Naive thymus-derived CD4-positive, alpha-beta T cell (primary cell): ENCODE results near the gene DSCAM. TPM values are rescaled to one million over a fixed set of nuclear protein-coding genes. Genes with fewer than 3 reads are reported as not detected.
A peak's percentile ranks its signal among the peaks of the same experiment; 100 is the strongest.

Source experiments
- ATAC-seq: fragments of 150-1000 bp; cut with Tn5 transposase; 2 replicates; pipeline ENCODE4 v1.10.0; 2021; ENCODE audit warnings: mild to moderate bottlenecking, moderate library complexity
- CTCF ChIA-PET: fragments of 350-600 bp; sonication (Branson Sonifier 250); formaldehyde crosslinking; loops from one replicate; lab custom pipeline; 2021; ENCODE audit warnings: antibody characterized with exemption; lab: Charles Lee
- POLR2A ChIA-PET: fragments of 350-600 bp; sonication (Branson Sonifier 250); formaldehyde crosslinking; loops from one replicate; lab custom pipeline; 2021; ENCODE audit warnings: antibody characterized with exemption, inconsistent platforms; lab: Charles Lee
- DNase-seq, 9 donors: peaks; one replicate each; pipeline versions ENCODE4 v3.0.0 to v3.0.0-alpha.2; 2020 to 2022; ENCODE audit warnings: mixed read lengths in 1 of 9
- H3K27ac ChIP-seq: one replicate; pipeline ENCODE4 v1.7.0; 2013; ENCODE audit warnings: mild to moderate bottlenecking, low read depth, low read length, moderate library complexity
- H3K27me3 ChIP-seq, 2 donors: one replicate each; pipeline ENCODE4 v1.7.0; 2013; ENCODE audit warnings: low read length in 2 of 2, mild to moderate bottlenecking in 2 of 2, moderate library complexity in 2 of 2; ENCODE audit not compliant: control insufficient read depth in 2 of 2, insufficient read depth in 2 of 2
- H3K36me3 ChIP-seq, 3 experiments: 1 replicate in 2 of 3; 2 replicates in 1 of 3; pipeline ENCODE4 v1.7.0; 2013; ENCODE audit warnings: low read length in 3 of 3, mild to moderate bottlenecking in 3 of 3, moderate library complexity in 1 of 3; ENCODE audit not compliant: insufficient read depth in 3 of 3, control insufficient read depth in 2 of 3
- H3K4me1 ChIP-seq, 2 donors: one replicate each; pipeline ENCODE4 v1.7.0; 2013; ENCODE audit warnings: low read length in 2 of 2, mild to moderate bottlenecking in 2 of 2, moderate library complexity in 1 of 2; ENCODE audit not compliant: control insufficient read depth in 2 of 2, insufficient read depth in 2 of 2
- H3K4me3 ChIP-seq: 2 replicates; pipeline ENCODE4 v1.7.0; 2013; ENCODE audit warnings: mild to moderate bottlenecking, low read length
- H3K9me3 ChIP-seq, 3 experiments: 1 replicate in 2 of 3; 2 replicates in 1 of 3; pipeline ENCODE4 v1.7.0; 2013; ENCODE audit warnings: low read length in 3 of 3; ENCODE audit not compliant: control insufficient read depth in 2 of 3
- H3K27ac Mint-ChIP-seq, 9 donors: one replicate each; pipeline ENCODE4 v1.8.0; 2020 to 2022; ENCODE audit warnings: mixed read lengths in 9 of 9, mild to moderate bottlenecking in 8 of 9, moderate library complexity in 5 of 9, inconsistent platforms in 2 of 9
- H3K27me3 Mint-ChIP-seq, 5 donors: one replicate each; pipeline ENCODE4 v1.8.0; 2021 to 2022; ENCODE audit warnings: mixed read lengths in 5 of 5, mild to moderate bottlenecking in 1 of 5
- H3K36me3 Mint-ChIP-seq, 5 donors: one replicate each; pipeline ENCODE4 v1.8.0; 2020 to 2022; ENCODE audit warnings: mixed read lengths in 5 of 5, mild to moderate bottlenecking in 3 of 5, inconsistent platforms in 1 of 5
- H3K4me1 Mint-ChIP-seq, 7 donors: one replicate each; pipeline ENCODE4 v1.8.0; 2020 to 2022; ENCODE audit warnings: mixed read lengths in 7 of 7, mild to moderate bottlenecking in 3 of 7, inconsistent platforms in 1 of 7
- H3K4me3 Mint-ChIP-seq, 10 donors: one replicate each; pipeline ENCODE4 v1.8.0; 2020 to 2022; ENCODE audit warnings: mild to moderate bottlenecking in 10 of 10, mixed read lengths in 10 of 10, moderate library complexity in 6 of 10, inconsistent platforms in 2 of 10
- H3K9me3 Mint-ChIP-seq, 11 donors: one replicate each; pipeline ENCODE4 v1.8.0; 2020 to 2022; ENCODE audit warnings: mixed read lengths in 11 of 11, mild to moderate bottlenecking in 4 of 11, inconsistent platforms in 1 of 11, moderate library complexity in 1 of 11
- intact Hi-C, 2 donors: fragments of 100-400 bp; cut with micrococcal nuclease; formaldehyde crosslinking; loops; one replicate each; pipeline ENCODE4 v1.15.1; 2023
- polyA plus RNA-seq, 2 donors: library from polyadenylated mRNA; unstranded; fragments of 300-500 nt; fragmentation: Illumina TruSeq; gene quantifications; one replicate each; pipeline ENCODE4 v1.2.3, GENCODE V29; 2021
- total RNA-seq, 6 experiments: library from RNA in 5 of 6; stranded (reverse) in 5 of 6; gene quantifications; 1 replicate in 5 of 6; 2 replicates in 1 of 6; pipeline ENCODE4 v1.2.3 and lab custom pipeline; 2021 to 2026

Gene DSCAM
- total and polyA plus RNA-seq, 7 experiments from 2014 or later: not detected

DNA sequence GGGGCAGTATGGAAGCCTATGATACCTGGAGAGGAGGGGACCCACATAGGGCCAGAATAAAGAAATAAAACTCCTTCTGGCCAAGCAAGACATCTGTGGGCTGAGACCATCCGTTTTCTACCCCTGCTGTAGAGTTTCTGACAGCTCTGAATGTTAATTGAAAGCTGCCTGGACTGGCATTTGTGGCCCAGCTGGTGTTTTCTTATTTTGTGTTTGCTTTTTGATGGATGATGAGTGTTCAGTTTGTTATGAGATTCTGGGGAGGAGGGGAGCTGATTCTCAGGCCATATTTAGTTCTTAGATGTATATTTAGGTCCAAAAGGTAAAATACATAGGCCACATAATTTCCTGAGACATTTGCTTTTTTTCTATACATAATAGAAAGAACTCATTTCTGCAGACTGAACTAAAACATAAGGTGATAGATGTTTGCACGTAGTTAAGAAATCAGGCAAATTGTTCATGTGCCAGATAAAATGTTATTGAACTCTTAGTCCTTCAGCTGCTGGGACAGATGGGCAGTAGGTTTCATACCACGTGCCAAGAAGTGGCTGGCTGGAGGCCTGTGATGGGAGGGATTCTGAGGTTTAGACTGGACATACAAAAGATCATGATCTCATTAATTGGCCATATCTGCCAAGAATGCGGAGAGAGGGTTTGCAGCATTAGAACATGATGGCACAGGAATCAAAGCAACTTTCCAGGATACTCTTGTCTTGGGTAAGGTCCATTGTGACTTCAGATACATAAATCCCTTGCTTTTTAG, 54.1 kb downstream of the DSCAM start:
- ChIA-PET CTCF (no interaction called here), POLR2A (no interaction called here)
- no peaks in the 10 kb centered on the region for H3K9me3 ChIP-seq
- Mint-ChIP-seq H3K36me3 (no peaks in the 10 kb centered on the region), H3K4me1 (no peaks in the 10 kb centered on the region), H3K9me3 (peaks cover 0 to 18% (median 4%) of the 10 kb centered on the region in 11 donors), H3K27me3 (no peaks in the 10 kb centered on the region), H3K27ac (no peak overlapping the region), H3K4me3 (no peak overlapping the region)
- H3K27me3 ChIP-seq: no peaks in the 10 kb centered on the region
- no peaks in the 10 kb centered on the region for H3K36me3 ChIP-seq
- no peaks in the 10 kb centered on the region for H3K4me1 ChIP-seq
- ATAC-seq (no peak), DNase-seq (no peak)
- H3K4me3 ChIP-seq: no peak overlapping the region
- intact Hi-C loops: no loop called here
- H3K27ac ChIP-seq: no peak overlapping the region

DNA sequence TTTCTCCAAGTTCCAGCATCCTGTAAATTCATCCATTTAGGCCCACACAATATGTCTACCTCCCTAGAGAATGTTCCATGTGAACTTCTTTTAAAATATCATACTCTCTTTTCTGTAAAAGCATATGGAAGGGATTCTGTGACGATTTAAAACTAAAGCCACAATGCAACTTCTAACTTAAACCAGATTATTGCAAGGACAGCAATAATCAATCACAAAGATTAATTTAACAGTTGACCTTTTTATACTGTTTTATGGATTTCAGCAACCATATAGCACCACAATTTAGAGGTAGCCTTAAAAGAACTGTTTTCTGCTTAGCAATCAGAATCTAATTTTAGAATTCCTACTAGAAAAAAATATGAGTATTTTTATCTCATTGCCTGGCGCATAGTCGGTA, 58.3 kb downstream of the DSCAM start:
- CTCF ChIA-PET: no interaction called here
- H3K4me3 ChIP-seq: no peak overlapping the region
- POLR2A ChIA-PET: no interaction called here
- ATAC-seq (no peak), DNase-seq (no peak)
- no peak overlapping the region for H3K27ac ChIP-seq
- no peak overlapping the region for H3K4me3 Mint-ChIP-seq
- intact Hi-C loops: no loop called here
- no peaks in the 10 kb centered on the region for H3K27me3 ChIP-seq
- no peaks in the 10 kb centered on the region for H3K36me3 Mint-ChIP-seq
- H3K4me1 Mint-ChIP-seq: no peaks in the 10 kb centered on the region
- H3K27me3 Mint-ChIP-seq: no peaks in the 10 kb centered on the region
- no peaks in the 10 kb centered on the region for H3K9me3 ChIP-seq
- no peaks in the 10 kb centered on the region for H3K36me3 ChIP-seq
- no peaks in the 10 kb centered on the region for H3K4me1 ChIP-seq
- peaks cover 0 to 10% (median 2%) of the 10 kb centered on the region in 11 donors for H3K9me3 Mint-ChIP-seq
- H3K27ac Mint-ChIP-seq: no peak overlapping the region

DNA sequence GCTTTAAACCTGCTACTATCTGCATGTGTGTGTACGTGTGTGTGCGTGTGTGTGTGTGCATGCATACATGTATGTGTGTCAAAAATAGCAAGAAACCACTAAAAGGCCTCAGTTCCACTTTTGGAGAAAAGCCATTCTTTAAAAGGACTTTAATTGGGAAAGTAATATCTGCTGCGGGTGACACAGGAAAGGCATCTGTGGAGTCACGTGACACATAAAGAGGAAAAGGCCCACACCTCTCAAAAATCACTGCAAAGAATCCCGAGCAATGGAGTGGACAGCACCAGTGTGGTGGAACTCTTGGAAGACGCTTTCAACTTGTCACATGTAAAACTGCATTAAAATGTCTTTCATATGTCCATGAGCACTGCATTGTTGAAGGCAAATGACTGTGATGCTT, 63.6 kb downstream of the DSCAM start:
- intact Hi-C loops: no loop called here
- H3K27me3 ChIP-seq: no peaks in the 10 kb centered on the region
- POLR2A ChIA-PET: no interaction called here
- no peak overlapping the region for H3K4me3 Mint-ChIP-seq
- no peaks in the 10 kb centered on the region for H3K36me3 Mint-ChIP-seq
- no peaks in the 10 kb centered on the region for H3K9me3 ChIP-seq
- H3K36me3 ChIP-seq: no peaks in the 10 kb centered on the region
- DNase-seq (no peak), ATAC-seq (no peak)
- no peaks in the 10 kb centered on the region for H3K4me1 Mint-ChIP-seq
- peaks cover 0 to 5% (median 0%) of the 10 kb centered on the region in 11 donors for H3K9me3 Mint-ChIP-seq
- peaks cover 0 to 1% (median 0%) of the 10 kb centered on the region in 5 donors for H3K27me3 Mint-ChIP-seq
- no peak overlapping the region for H3K27ac Mint-ChIP-seq
- CTCF ChIA-PET: no interaction called here
- no peaks in the 10 kb centered on the region for H3K4me1 ChIP-seq
- no peak overlapping the region for H3K4me3 ChIP-seq
- H3K27ac ChIP-seq: no peak overlapping the region

DNA sequence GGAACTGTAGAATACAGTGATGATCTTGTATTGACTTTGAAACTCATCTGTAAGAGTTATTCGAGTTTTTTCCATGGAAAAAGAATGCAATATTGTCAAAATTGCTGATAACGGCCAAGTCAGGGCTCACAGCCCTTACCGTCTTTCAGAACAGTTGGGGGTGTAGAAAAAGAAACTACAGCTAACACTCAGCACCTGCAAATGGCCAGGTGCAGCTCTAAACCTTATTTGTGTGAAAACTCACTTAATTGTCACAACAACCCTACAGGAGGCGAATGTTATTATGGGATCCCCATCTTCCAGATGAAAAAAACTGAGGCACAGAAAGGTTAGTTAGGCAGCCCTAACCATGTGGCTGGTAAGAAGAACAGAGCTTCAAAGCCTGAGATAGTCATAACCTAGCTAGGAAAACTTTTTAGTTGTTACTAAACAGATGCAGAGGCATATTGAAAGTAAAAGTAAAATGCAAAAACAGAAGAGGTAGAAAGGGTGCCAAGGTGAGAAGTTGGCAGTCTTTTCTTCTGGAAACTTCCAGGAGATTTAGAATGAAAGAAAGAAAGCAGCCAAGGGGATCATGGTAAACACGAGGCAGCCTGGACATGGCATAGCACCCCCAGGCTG, 76.4 kb downstream of the DSCAM start:
- H3K9me3 Mint-ChIP-seq: peaks cover 0 to 6% (median 0%) of the 10 kb centered on the region in 11 donors
- H3K27ac Mint-ChIP-seq: no peak overlapping the region
- Histone ChIP-seq H3K4me3 (no peak overlapping the region), H3K4me1 (no peaks in the 10 kb centered on the region), H3K36me3 (no peaks in the 10 kb centered on the region), H3K27ac (no peak overlapping the region), H3K9me3 (no peaks in the 10 kb centered on the region), H3K27me3 (no peaks in the 10 kb centered on the region)
- H3K27me3 Mint-ChIP-seq: peaks cover 0 to 4% (median 3%) of the 10 kb centered on the region in 5 donors
- no peaks in the 10 kb centered on the region for H3K4me1 Mint-ChIP-seq
- POLR2A ChIA-PET: no interaction called here
- H3K36me3 Mint-ChIP-seq: no peaks in the 10 kb centered on the region
- no peak for ATAC-seq
- CTCF ChIA-PET: no interaction called here
- no peak overlapping the region for H3K4me3 Mint-ChIP-seq
- DNase-seq: no peak
- intact Hi-C loops: no loop called here

DNA sequence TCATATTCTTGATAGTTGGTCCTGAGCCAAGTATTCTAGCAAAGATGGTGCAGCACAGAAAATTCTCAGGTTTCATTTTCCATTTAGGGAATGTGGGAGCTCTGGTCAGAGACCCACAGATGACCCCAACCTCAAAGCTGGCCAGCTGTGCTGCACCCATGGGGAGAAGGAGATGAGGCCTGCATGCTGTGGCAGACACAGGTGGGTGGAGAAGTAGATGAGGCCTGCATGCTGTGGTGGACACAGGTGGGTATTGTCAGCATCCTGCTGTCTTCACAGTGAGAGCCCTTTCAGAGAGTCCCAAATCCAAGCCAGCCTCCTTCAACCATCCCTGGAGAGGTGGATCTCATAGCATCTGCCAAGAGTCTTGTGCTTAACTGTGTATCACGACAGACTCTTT, 77.7 kb downstream of the DSCAM start:
- intact Hi-C loops: no loop called here
- H3K4me3 ChIP-seq: no peak overlapping the region
- Mint-ChIP-seq H3K4me3 (no peak overlapping the region), H3K9me3 (peaks cover 0 to 7% (median 1%) of the 10 kb centered on the region in 11 donors), H3K27ac (no peak overlapping the region), H3K27me3 (peaks cover 0 to 4% (median 3%) of the 10 kb centered on the region in 5 donors), H3K4me1 (no peaks in the 10 kb centered on the region), H3K36me3 (no peaks in the 10 kb centered on the region)
- no peak for DNase-seq
- H3K9me3 ChIP-seq: no peaks in the 10 kb centered on the region
- ATAC-seq: peak; percentile 16
- H3K4me1 ChIP-seq: no peaks in the 10 kb centered on the region
- no peaks in the 10 kb centered on the region for H3K36me3 ChIP-seq
- ChIA-PET CTCF (no interaction called here), POLR2A (no interaction called here)
- no peak overlapping the region for H3K27ac ChIP-seq
- no peaks in the 10 kb centered on the region for H3K27me3 ChIP-seq

DNA sequence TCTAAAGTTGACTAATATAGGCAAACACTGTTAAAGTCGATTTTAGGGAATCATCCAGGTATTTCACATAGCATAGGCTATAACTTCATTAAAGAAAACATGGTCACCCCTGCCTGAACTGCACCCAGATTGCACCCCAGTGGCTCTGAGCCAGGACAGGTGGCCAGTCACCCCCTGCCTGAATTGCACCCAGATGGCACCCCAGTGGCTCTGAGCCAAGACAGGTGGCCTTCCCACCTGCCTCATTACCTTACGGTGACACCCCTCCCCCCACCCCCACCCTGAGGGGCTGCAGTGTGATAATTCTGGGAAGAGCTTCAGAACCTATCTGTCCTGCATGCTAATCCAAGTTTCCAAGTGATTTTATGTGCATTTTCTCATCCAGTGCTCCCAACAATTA, 78.9 kb downstream of the DSCAM start:
- no peak for DNase-seq
- Mint-ChIP-seq H3K27ac (no peak overlapping the region), H3K9me3 (peaks cover 0 to 6% (median 2%) of the 10 kb centered on the region in 11 donors), H3K27me3 (peaks cover 0 to 4% (median 0%) of the 10 kb centered on the region in 5 donors), H3K36me3 (no peaks in the 10 kb centered on the region), H3K4me3 (no peak overlapping the region), H3K4me1 (no peaks in the 10 kb centered on the region)
- H3K9me3 ChIP-seq: no peaks in the 10 kb centered on the region
- ChIA-PET CTCF (no interaction called here), POLR2A (no interaction called here)
- no peaks in the 10 kb centered on the region for H3K27me3 ChIP-seq
- no peaks in the 10 kb centered on the region for H3K36me3 ChIP-seq
- no peak overlapping the region for H3K27ac ChIP-seq
- no peak for ATAC-seq
- H3K4me1 ChIP-seq: no peaks in the 10 kb centered on the region
- intact Hi-C loops: no loop called here
- H3K4me3 ChIP-seq: no peak overlapping the region

DNA sequence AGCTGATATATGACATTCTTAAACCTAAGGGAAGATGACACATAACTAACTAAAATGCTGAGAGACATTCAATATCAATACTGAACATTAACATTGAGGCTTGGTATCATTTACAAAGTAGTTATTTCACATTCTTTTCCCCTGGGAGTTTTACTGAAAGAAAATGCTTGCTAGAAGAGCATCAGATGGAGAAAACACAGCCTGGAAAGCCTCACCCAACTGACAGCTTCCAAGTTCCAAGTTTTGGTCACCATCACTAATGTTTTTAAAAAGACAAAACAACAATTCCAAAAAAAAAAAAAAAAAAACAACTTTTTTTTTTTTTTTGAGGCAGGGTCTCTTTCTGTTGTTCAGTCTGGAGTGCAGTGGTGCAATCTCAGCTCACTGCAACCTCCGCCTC, 80.6 kb downstream of the DSCAM start:
- Histone ChIP-seq H3K27ac (no peak overlapping the region), H3K36me3 (no peaks in the 10 kb centered on the region), H3K9me3 (no peaks in the 10 kb centered on the region), H3K4me1 (no peaks in the 10 kb centered on the region), H3K27me3 (no peaks in the 10 kb centered on the region), H3K4me3 (no peak overlapping the region)
- intact Hi-C loops: no loop called here
- ATAC-seq: no peak
- H3K9me3 Mint-ChIP-seq: peaks cover 0 to 9% (median 2%) of the 10 kb centered on the region in 11 donors
- ChIA-PET CTCF (no interaction called here), POLR2A (no interaction called here)
- H3K4me1 Mint-ChIP-seq: no peaks in the 10 kb centered on the region
- H3K27me3 Mint-ChIP-seq: peaks cover 0 to 6% (median 0%) of the 10 kb centered on the region in 5 donors
- peaks cover 0 to 3% (median 0%) of the 10 kb centered on the region in 5 donors for H3K36me3 Mint-ChIP-seq
- DNase-seq: no peak
- H3K4me3 Mint-ChIP-seq: no peak overlapping the region
- no peak overlapping the region for H3K27ac Mint-ChIP-seq
